SK-N-MC (cell line): ENCODE results near the gene CDC6.

Experiments
- EZH2 ChIP-seq: fragments of 200-600 bp; sonication (generic); IDR thresholded peaks from one replicate; pipeline ENCODE4 v1.6.1; 2017; ENCODE audit warnings: antibody characterized with exemption
- POLR2AphosphoS5 ChIP-seq: IDR thresholded peaks from 2 replicates; pipeline ENCODE4 v1.6.1; 2012; ENCODE audit warnings: mild to moderate bottlenecking, low read depth, low read length, borderline replicate concordance

- TF ChIP-seq POLR2AphosphoS5 (no peak), EZH2 (no peak)
These were observed 37.7 kb downstream of the CDC6 start for GRCh38 chr17:40325156-40326013.
